PFSK-1 (cell line): ENCODE data around the gene AIFM3.

Experiments
- FOXP2 ChIP-seq: optimal IDR thresholded peaks from 2 replicates; pipeline ENCODE3; 2011; ENCODE audit warnings: borderline replicate concordance, control low read depth, inconsistent platforms; ENCODE audit not compliant: insufficient read depth; ENCODE audit errors: extremely low read length, extremely low read depth
- POLR2AphosphoS5 ChIP-seq: IDR thresholded peaks from 2 replicates; pipeline ENCODE4 v1.6.1; 2012; ENCODE audit warnings: low read depth, mild to moderate bottlenecking, control low read depth, low read length, moderate library complexity
- SIN3A ChIP-seq: IDR thresholded peaks from 2 replicates; pipeline ENCODE4 v1.6.1; 2012; ENCODE audit warnings: mild to moderate bottlenecking, low read length, moderate library complexity, borderline replicate concordance; ENCODE audit not compliant: insufficient read depth
- TAF1 ChIP-seq: IDR thresholded peaks from 2 replicates; pipeline ENCODE4 v1.6.1; 2012; ENCODE audit warnings: low read length, control low read depth, borderline replicate concordance; ENCODE audit not compliant: insufficient read depth
- TF ChIP-seq, protein P1 (sequence below), 2 experiments: IDR thresholded peaks; 2 replicates each; pipeline versions ENCODE4 v1.6.1 to v1.8.0; 2011 to 2012; ENCODE audit warnings: low read depth in 2 of 2, low read length in 2 of 2, control low read depth in 1 of 2, inconsistent platforms in 1 of 2, mild to moderate bottlenecking in 1 of 2, moderate library complexity in 1 of 2; ENCODE audit not compliant: insufficient read depth in 1 of 2

The AIFM3 gene

DNA sequence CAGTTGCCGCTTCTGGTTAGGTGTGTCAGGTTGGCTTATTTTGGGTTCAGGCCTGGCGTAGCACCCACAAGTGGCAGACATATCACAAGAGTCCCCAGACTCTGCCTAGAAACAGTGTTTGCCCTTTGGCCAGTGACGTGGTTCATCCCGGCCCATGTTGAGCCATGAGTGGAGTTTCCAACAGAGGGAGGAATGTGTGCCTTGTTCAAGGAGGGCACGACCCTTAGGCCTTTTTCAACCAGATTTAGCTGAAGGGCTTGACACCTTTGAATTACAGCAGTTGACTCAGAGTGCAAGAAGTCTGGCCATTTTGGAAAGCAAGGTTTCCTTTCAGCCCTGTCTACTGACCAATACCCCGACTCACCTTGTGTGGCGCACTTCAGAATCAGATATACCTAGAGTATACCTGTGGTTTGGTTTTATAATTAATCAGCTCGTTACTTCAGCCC lies 15.1 kb upstream of the AIFM3 start:
- TF ChIP-seq, protein P1, sequence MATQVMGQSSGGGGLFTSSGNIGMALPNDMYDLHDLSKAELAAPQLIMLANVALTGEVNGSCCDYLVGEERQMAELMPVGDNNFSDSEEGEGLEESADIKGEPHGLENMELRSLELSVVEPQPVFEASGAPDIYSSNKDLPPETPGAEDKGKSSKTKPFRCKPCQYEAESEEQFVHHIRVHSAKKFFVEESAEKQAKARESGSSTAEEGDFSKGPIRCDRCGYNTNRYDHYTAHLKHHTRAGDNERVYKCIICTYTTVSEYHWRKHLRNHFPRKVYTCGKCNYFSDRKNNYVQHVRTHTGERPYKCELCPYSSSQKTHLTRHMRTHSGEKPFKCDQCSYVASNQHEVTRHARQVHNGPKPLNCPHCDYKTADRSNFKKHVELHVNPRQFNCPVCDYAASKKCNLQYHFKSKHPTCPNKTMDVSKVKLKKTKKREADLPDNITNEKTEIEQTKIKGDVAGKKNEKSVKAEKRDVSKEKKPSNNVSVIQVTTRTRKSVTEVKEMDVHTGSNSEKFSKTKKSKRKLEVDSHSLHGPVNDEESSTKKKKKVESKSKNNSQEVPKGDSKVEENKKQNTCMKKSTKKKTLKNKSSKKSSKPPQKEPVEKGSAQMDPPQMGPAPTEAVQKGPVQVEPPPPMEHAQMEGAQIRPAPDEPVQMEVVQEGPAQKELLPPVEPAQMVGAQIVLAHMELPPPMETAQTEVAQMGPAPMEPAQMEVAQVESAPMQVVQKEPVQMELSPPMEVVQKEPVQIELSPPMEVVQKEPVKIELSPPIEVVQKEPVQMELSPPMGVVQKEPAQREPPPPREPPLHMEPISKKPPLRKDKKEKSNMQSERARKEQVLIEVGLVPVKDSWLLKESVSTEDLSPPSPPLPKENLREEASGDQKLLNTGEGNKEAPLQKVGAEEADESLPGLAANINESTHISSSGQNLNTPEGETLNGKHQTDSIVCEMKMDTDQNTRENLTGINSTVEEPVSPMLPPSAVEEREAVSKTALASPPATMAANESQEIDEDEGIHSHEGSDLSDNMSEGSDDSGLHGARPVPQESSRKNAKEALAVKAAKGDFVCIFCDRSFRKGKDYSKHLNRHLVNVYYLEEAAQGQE (IDR thresholded peaks at IDR 0.05; ENCODE audit: insufficient read depth in 1 of 2, low read depth in 2 of 2, low read length in 2 of 2): no peak
- no peak for TF ChIP-seq FOXP2
- no peak for TF ChIP-seq TAF1
- no peak for TF ChIP-seq POLR2AphosphoS5
- no peak for TF ChIP-seq SIN3A

DNA sequence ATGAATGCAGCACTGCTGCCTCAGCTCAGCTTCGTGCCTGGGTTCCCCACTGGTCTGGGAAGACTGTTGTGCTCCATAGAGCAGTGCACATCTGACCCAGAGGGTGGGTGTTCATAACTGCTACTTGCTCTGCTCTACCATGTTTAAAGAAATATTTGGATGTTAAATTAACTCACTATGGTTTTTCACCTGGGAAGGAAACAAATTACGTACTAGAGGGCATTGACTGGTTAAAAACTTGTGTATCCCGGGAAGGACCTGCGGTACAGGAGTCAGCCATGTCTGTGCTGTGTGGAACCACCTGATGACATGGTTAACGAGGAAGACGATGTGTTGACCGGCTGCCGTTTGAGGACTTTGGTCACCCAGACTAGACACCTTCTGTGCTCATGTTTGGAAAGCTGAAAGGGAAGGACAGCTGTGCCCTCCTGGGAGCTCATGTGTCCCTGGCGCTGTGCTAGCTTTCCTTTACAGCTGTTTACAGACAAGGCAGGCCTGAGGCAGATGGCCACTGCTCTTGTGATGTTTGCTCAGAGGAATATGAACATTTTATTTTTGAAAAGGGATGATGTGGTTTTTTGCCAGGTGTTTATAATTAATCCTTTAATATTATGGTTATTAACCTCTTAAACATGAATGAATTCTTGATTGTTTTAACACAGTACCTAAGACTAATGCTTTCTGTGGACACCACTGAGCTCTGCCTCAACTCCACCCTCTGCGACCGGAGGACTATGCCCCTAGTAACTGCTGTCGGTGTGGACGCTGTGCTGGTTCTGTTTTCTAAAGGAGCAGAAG lies 14.3 kb upstream of the AIFM3 start:
- TF ChIP-seq POLR2AphosphoS5 (no peak), TAF1 (no peak), SIN3A (no peak), FOXP2 (no peak)
- TF ChIP-seq, protein P1 (IDR thresholded peaks at IDR 0.05; ENCODE audit: insufficient read depth in 1 of 2, low read depth in 2 of 2, low read length in 2 of 2): no peak

DNA sequence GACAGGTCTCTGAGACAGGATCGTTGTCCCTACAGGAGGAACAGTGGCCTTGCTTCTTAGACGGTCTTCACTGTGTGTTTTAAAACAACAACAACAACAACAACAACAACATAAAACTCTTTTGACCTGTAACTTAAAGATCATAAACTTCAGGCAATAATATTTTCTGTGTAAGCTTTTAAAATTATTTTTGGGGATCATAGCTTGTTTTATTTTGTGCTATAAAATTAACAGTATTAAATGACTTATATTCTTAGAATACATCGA lies 13.8 kb upstream of the AIFM3 start:
- no peak for TF ChIP-seq FOXP2
- TF ChIP-seq, protein P1 (IDR thresholded peaks at IDR 0.05; ENCODE audit: insufficient read depth in 1 of 2, low read depth in 2 of 2, low read length in 2 of 2): no peak
- TF ChIP-seq POLR2AphosphoS5: no peak
- TF ChIP-seq SIN3A: no peak
- no peak for TF ChIP-seq TAF1

DNA sequence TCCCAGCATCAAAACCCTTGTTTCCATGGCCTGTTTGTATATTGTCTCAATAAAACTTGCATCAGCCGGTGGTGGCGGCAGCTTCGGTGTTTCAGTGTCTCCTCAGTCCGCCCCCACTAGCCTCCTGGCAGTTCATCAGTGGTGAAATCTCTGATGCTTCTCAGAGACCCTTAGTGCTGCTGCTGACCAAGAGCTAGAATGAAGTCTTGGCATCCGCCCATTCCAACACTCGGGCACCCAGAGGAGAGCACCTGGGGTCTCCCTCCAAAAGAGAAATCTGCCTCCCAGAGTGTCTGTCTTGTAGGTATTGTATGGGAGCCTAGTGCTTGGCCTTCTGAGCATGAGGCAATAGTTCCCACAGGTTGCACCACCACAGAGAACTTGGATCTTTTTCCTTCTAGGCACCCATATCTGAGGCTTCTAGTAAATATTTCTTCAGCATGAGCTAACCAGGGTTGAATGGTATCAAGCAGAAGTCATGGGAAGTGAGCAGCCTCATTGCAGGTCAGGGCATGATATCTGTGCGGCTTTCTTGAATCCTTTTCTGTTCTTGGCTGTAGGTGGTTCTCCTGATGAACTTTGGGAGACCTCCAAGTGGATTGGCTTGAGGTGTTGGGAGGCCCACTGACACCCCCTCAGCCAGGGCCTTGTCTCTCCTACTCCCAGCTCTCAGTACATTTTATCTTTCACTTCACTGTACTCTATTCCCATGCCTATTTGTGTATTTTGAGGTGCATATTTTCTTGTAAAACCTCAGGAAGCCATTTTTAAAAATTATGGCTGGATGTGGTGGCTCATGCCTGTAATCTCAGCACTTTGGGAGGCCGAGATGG lies 13.2 kb upstream of the AIFM3 start:
- TF ChIP-seq, protein P1 (IDR thresholded peaks at IDR 0.05; ENCODE audit: insufficient read depth in 1 of 2, low read depth in 2 of 2, low read length in 2 of 2): no peak
- TF ChIP-seq FOXP2 (no peak), SIN3A (no peak), TAF1 (no peak), POLR2AphosphoS5 (no peak)
